HG03354 (cell line): ENCODE data around the gene ARHGEF3.
A peak's percentile ranks its signal among the peaks of the same experiment; 100 is the strongest.

Experiments used
- ATAC-seq: cut with Tn5 transposase; IDR thresholded peaks from one replicate; pipeline ENCODE4 v1.9.1; 2021; ENCODE audit warnings: mild to moderate bottlenecking; ENCODE audit not compliant: unreplicated experiment, poor library complexity, severe bottlenecking

The ARHGEF3 gene

DNA sequence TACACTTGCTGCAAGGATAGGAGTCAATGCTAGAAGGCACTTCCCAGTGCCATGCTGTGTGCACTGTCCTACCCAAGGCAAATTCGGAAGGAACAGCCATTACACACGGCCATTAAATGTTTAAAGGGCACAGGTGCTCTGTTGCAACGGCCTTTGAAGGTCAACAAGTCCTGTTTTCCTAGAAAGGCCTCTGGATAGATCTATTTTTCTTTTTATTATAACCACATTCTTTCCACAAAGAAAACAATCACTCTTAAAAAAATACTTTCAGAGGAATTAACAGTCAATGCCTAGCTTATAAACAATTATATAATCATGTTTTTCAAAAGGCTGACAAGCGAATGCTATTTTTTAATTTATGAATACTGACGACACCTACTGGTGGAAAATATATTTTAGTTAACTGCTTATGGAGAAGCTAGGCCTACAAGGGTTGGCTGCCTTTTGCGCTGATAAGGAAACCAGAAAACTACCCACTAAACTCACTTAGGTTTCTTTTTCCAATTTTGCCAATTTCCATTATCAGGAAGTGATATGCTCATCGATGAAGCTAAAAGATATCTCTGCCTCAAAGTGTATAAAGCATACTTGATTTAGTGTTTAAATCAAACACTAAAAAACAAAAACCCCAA, 2.4 kb downstream of the ARHGEF3 start:
- no peak for ATAC-seq

DNA sequence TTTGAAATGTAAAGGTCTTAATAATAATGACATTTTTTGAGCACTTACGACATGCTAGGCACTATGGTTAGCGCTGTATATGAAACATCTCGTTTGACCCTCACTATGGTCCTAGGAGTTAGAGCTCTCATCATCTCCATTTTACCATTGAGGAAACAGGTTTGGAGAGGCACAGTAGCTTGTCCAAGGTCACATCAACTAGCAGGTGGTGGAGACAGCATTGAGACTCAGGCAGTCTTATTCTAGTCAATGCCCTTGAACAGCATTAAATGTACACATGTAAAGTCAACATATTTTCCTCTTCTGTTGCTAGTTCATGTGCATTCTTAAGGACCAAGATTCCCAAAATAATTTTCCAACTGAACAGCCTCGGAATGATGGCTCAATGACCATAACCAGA, 4.8 kb downstream of the ARHGEF3 start:
- ATAC-seq, result no peak

DNA sequence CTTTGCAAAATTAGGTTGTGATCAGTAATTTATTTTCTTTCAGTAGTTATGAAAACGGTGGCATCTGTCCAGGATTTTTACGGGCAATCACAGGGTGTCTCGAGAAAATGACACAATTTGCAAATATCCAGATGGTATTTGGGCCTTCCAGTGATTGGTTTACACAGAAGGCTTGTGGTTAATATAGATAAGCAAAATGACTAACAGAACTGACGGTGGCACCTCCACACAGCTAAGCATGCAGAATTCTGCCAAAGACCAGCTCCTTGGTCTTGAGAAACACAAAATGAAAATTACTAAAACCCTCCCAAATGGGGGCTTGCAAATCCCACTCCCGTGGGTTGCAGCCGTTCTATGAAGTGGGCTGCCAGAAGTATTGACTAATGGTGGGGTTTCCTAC, 5.5 kb downstream of the ARHGEF3 start:
- ATAC-seq, result no peak

DNA sequence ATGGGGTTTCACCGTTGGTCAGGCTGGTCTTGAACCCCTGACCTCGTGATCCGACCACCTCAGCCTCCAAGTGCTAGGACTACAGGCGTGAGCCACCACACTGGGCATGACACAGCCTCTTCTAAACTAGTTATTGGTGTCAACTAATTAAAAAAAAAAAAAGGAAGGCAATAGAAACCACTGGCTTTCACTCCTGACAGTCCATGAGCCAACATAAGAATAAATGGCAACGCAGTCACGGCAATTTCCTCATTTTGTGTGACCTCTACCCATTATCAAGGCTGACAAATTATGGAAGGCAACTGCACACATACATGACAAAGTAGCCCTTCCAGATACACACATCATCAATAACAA, 5.9 kb downstream of the ARHGEF3 start:
- no peak for ATAC-seq

DNA sequence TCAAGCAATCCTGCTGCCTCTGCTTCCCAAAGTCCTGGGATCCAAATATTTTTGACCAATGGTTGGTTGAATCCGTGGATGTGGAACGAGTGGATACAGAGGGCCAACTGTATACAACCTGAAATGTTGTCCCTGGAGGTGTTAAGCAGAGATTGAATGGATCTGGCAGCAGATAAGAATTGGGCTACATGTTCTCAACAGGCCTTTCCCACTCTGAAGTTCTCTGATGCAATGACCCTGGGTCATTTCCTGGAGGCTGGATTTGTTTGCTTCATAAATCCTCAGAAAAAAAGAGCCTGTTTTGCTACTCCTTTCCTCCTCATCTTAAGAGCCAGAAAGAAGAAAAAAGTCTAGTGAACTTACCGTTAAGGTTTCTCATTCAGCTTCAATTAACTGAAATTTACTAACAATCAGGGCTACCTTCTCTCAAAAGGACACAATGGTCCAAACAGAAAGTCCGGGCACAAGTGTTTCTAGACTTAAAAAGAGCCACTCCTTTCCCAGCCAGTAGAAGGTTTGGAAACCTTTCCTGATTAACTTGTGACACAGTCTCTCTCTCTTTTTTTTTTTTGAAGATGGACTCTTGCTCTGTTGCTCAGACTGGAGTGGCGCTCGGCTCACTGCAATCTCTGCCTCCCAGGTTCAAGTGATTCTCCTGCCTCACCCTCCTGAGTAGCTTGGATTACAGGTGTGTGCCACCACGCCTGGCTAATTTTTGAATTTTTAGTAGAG, 6.5 kb downstream of the ARHGEF3 start:
- ATAC-seq, result no peak

DNA sequence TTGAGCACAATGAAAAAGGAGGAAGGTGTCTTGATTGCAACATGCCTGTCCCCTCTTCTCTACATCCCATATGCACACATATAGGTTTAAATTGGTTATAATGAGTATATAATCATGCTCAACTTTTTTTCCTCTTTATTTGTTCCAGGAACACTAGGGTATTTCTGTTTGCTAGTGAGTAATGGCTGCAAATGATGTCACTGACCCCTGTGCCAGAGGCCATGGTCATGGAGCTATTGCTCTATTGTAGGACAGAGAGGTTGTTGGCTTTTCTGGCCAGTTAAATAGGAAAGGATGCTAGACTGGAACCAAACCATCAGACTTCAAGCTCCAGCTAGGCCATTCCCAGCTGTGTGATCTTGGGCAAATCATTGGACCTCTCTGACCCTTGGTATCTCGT, 9.6 kb downstream of the ARHGEF3 start:
- ATAC-seq, result no peak

DNA sequence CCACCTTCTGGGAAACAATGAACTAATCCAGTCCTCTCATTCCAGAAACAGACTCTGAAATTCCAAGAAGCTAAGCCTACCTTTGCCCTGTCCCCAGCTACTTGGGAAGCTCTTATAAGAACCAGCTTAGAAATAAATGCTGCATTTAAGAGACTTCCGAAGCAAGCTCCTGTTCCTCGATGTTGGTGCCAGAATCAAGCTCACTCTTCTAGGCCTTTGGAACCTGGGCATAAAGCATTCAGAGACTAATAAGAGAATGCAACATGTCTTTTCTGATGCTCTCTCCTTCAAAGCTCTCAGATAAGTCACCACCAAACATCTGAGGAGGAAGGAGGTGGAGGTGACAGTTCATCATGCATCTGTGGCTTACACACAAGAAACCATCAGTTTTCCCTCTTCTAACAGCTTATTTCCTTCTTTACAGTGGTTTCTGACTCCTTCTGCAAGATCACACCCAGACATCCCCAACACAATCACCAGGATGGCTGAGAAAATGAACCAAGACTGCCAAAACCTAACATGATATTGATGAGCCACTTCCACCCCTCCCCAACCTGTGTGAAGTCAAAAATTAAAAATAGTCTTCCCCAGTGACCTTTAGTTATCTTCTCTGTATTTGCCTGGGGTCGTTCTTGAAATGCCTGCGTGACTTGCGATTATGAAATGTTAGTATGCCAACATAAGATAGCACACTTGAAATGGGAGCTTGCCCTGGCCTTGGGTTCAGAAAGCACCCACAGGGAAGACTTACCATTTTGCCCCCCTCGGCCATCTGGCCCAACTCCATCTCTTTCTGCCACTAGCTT, 11.5 kb downstream of the ARHGEF3 start:
- no peak for ATAC-seq

DNA sequence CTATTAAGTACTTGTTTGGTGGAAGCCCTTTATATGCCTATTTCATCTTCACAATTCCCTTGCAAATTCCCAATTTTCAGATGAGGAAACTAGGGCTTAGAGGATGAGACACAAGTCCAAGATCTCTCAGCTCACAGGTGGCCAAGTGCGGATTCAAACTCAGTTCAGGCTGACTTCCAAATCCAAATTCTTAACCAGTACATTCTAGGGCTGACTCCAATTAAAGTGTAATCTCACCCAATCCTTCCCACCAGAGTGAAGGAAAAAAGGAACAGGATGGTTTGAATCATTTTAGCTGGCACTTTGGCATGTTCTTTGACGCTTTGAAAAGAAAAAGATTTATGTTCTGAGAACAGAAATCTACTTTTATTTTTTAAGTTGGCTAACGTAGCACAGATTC, 12.7 kb downstream of the ARHGEF3 start:
- ATAC-seq, result no peak

DNA sequence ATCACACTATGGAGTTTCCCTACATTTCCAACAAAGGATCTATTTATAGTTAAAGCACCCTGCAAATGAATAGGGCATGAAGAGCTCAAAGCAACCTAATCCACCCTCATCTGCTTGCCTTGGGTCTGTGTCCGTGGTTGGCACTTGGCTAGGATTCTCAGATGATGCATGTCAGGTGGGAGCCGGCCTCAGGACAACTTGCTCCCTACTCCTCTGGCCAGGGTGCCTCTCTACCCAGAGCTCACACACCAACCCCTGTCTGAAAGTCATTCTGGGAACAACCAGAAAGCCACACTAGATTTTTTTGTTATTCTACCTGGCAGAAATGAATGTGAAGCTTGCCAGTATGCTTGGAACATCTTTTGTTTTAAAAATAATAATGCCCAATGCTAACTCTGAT, 13.2 kb downstream of the ARHGEF3 start:
- no peak for ATAC-seq

DNA sequence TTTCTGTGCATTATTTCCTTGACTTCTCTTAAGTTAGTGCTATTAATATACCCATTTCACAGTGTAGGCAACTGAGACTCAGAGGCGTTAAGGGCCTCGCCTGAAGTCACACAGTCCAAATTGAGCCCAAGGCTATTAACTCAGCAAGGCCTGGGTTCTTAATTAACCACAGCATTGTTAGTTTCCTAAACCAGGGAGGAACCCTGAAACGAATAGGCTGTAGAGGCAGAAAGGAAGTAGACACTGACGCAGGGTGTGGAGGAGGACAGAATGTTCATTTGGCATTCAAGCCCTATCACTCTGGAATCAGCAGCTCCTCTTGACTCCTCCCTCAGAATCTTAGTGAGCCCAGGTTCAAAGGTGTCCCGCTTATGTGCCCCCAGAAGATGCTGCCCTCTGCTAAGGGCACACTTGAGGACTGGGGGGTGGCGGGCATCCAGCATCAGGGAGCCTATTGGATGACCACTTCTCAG, 13.9 kb downstream of the ARHGEF3 start:
- ATAC-seq, result no peak

DNA sequence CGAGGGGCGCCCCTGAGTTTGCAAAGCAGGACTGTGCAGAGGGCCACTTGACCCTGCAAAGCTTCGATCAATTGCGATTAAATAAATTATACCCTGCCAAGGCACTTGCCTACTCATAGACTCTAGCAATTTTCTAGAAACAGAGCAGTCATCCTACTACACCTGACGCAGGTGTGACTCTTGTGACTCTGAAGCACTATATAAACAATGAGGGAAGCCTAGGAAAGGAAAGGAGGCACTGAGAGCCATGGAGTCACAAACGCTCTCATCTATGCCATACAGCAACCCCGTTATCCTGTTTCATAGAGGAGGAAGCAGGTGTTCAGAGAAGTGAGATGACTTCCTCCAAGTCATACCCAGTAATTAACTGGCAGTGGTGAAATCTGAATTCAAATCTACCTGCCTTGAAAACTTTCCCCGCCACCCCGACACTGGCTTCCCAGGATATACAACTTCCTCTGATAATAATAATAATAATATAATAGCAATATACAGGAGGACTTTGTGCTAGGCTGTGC, 14.4 kb downstream of the ARHGEF3 start:
- no peak for ATAC-seq

DNA sequence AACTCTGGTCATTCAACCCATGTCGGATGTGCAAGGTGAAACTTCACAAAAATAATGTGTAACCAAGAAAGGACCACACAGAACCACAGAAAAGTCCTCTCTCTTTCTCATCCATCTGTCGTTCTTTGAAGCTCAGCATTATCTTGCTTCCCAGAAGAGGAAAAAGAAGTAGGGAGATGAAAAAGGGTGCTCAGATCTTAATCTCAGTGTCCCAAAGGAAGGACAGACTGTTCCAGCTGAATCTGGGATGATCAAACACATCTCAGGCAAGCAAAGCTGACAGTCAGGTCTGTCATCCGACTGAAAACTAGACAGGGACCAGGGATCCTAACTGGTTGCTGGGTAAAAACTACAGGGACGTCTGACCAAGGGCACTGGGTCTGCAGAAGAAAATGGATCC, 16.2 kb downstream of the ARHGEF3 start:
- ATAC-seq, result no peak

DNA sequence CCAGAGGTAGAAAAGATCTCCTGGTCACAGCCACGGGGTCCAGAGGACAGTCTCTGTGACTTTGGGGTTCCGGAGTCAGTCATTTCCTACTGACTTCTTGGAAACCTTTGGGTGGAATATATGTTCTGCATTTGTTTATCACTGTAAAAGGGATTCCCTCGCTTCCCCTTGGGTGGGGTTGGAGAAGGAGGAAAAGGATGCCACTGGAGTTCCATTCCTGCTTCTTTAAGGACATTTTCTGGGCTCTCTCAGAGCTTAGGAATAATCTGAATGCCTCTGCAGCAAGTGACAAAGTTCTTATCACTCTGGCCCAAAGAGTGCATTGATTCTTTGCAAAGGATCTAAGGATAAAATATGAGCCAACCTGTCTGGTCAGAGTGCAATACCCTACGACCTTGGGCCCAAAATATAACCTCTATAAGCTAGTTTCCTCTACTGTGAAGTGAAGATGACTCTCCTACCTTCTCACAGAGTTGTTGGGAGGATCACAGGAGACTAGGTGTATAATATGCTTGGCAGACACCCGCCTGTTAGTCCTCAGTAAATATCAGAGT, 17.2 kb downstream of the ARHGEF3 start:
- ATAC-seq, result no peak

DNA sequence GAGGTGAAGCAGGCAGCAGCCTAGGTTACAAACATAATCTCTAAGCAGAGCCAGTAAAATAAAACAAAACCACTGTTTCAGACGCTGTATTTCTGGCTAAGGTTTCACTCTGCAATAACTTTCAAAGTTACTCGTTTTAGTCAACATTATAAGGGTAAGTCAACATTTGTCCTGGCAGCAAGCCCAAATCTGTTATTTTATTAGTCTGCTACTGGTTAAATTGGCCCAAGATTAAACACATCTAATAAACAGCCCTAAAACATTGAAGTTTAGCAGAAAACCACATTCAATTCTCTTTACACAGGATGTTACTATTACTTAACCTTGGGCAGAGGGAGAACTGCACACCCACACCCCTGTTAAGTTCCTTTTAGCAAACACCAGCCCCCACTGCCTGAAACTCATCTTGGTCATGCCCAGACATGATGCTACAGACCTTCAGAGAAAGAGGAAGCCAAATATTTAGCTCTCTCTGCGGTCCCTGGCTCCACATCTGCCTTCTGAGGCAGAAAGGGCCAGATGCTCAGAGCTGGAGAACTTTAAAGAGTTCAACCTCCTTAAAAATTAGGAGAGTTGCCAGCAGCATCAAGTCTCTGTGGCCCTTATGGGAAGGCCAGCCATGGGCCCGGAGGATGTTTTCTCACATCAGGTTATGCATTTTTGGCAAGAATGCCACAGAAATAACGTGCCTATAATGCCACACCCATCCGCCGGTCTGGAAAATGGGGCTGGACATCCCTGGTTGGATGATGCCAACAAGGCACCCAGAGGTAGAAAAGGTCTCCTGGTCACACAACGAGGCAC, 17.9 kb downstream of the ARHGEF3 start:
- peak; percentile 99 for ATAC-seq

DNA sequence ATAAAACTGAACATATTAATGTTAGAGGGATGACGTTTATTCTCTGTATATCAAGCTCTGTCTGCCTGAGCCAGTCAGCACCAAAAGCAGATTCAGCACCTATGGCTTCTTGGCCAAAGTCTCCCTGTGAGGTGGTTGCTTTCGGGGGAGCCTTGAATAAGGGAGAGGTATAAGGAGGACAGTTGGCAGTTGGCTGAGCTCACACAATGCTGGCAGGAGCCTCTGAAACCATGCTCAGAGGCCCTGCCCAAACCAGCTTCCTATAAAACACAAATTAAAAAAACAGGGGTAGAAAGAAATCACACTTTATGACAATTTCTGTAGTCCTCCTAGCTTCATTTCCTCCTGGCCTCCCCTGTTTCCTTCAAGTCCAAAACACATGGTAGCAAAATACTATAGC, 18.8 kb downstream of the ARHGEF3 start:
- ATAC-seq, result no peak

DNA sequence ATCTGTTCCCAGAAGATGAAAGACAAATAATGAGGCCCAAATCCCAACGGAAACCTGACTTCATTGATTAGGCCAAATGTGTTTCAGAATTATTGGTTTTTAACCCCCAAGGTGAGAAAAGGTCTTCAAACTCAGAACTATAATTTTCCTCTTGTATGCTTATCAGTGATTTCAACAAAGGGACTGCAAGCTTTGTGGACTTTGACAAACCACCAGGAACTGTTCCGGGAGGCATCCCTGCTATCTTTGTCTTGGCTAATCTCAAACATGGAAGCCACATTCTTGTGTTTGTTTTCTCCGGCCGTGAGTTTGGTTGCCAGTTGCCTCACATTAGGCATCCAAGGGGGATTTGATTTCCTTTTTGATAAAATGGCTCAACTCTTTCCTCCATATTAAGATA, 19.5 kb downstream of the ARHGEF3 start:
- ATAC-seq, result no peak

DNA sequence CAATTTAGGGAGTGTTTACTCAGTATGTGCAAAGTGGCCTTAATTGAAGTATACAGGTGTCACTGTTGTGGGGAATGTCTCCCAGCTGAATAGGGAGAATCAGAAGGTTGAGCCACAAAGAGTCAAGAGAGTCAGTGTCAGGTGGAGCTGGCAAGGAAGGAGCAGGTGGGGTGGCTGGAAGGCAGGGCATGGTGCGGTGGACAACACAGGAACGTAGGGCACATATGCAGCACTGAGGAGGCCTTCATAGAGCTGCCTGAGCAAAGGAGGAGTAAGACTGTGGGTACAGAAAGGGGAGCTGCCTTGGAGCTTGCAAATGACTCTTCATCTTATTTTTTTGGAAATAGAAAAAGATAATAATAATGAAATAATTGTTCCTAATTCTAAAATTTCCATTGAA, 20.0 kb downstream of the ARHGEF3 start:
- ATAC-seq, result no peak

DNA sequence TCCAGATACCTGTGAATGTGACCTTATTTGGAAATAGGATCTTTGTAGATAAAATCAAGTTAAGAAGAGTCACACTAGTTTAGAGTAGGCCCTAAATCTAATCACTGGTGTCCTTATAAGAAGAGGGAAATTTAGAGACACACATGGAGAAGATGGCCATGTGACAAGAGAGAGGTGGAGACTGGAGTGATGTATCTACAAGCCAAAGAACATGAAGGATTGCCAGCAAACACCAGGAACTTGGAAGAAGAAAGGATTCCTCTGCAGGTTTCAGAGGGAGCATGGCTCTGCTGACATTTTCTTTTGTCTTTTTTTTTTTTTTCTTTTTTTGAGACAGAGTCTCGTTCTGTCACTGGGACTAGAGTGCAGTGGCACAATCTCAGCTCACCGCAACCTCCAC, 20.8 kb downstream of the ARHGEF3 start:
- no peak for ATAC-seq

DNA sequence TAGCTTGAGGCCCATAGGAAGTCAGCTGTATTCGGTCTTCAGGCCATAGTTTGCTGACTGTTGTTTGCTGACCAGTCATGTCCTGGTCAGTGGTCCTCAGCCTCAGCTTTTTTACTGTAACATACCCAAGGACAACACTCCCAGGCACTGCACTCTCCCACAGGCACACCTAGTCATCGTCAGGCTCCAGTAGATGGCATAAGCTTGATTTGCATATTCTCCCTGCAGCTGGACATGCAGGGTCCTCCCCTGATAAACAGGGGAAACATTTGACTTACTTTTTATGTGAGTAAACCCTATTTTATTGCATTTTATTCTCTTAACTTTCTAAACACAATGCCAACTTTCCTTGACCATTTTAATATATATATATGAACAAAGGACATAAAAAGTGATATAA, 22.9 kb downstream of the ARHGEF3 start:
- no peak for ATAC-seq

DNA sequence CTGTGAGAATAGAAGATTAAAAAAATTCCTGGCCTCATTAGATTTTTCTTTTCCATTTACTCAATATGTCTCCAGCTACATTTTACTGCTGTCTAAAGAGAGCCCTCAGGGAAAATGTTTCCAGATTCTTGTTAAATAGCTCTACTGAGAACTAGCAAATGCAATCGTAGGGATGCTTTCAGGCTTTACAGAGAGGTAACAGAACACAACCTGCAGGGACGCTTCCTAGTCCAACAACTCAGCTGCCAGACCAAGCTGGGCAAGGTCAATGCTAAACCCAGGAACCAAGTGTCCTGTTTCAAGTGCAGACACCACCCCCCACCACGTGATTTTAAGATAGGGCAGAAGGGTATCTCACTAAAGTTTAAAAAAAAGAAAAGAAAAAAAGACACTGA, 25.2 kb downstream of the ARHGEF3 start:
- no peak for ATAC-seq
